Measurements from ENCODE around the gene PRTFDC1. TPM values are rescaled to one million over a fixed set of nuclear protein-coding genes. Genes with fewer than 3 reads are reported as not detected.

The PRTFDC1 gene
- total and polyA plus RNA-seq, 2 of the 13 experiments (the other 11 are each of a cell fraction or from before 2014, with no cell fraction given): not detected

- TF ChIP-seq ZNF382 (CRISPR knock-in tag; IDR thresholded peaks at IDR 0.05; ENCODE audit: borderline replicate concordance) (no peak), BCLAF1 (IDR thresholded peaks at IDR 0.05) (no peak), ZNF572 (CRISPR knock-in tag; IDR thresholded peaks at IDR 0.05) (no peak), PHF8 (CRISPR knock-in tag; IDR thresholded peaks at IDR 0.05) (no peak), HBP1 (CRISPR knock-in tag; IDR thresholded peaks at IDR 0.05; ENCODE audit: low read depth) (no peak), ZFP37 (CRISPR knock-in tag; IDR thresholded peaks at IDR 0.05; ENCODE audit: borderline replicate concordance) (no peak), RERE (CRISPR knock-in tag; IDR thresholded peaks at IDR 0.05; ENCODE audit: low read depth) (no peak), ZNF75D (CRISPR knock-in tag; IDR thresholded peaks at IDR 0.05; ENCODE audit: borderline replicate concordance) (no peak), ZNF232 (CRISPR knock-in tag; IDR thresholded peaks at IDR 0.05; ENCODE audit: borderline replicate concordance) (no peak)
- TF ChIP-seq, protein P1, sequence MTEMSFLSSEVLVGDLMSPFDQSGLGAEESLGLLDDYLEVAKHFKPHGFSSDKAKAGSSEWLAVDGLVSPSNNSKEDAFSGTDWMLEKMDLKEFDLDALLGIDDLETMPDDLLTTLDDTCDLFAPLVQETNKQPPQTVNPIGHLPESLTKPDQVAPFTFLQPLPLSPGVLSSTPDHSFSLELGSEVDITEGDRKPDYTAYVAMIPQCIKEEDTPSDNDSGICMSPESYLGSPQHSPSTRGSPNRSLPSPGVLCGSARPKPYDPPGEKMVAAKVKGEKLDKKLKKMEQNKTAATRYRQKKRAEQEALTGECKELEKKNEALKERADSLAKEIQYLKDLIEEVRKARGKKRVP (CRISPR knock-in tag; IDR thresholded peaks at IDR 0.05): no peak
- H3K79me2 ChIP-seq (ENCODE audit: insufficient read depth, low read length): no peaks in the 10 kb centered on the region
- H3K9me3 ChIP-seq (ENCODE audit: low read length): no peaks in the 10 kb centered on the region
- H3K4me2 ChIP-seq (ENCODE audit: low read depth, low read length): no peak overlapping the region
- H4K20me1 ChIP-seq (ENCODE audit: insufficient read depth, low read length): no peaks in the 10 kb centered on the region
- whole genome bisulfite sequencing (ENCODE audit: low lambda C conversion rate): 23% methylated on average over 4 of the region's 4 CpGs
- H3K4me1 ChIP-seq (ENCODE audit: insufficient read depth, low read length): no peaks in the 10 kb centered on the region
- ATAC-seq: no peak
- no peak overlapping the region for H3K4me3 ChIP-seq (replicated peaks in 1 of 3; ENCODE audit: insufficient read depth in 1 of 3, low read depth in 2 of 3, low read length in 3 of 3)
- H3K9ac ChIP-seq (ENCODE audit: insufficient read depth, low read depth, low read length): no peak overlapping the region
- H3K27me3 ChIP-seq (ENCODE audit: control insufficient read depth in 1 of 2, insufficient read depth in 2 of 2, low read length in 2 of 2): no peaks in the 10 kb centered on the region; a peak in 1 of 5 replicates
- intact Hi-C loops (cut with micrococcal nuclease; ENCODE audit: unreplicated experiment) (no loop called here), in situ Hi-C loops (cut with HindIII; ENCODE audit: extremely low pct_ligation_motif_present, low pct_unique_long_range_greater_than_20kb) (no loop called here)
- H3K27ac ChIP-seq (ENCODE audit: extremely low read length, insufficient read depth, low read length): no peak overlapping the region
- H2AFZ ChIP-seq (ENCODE audit: low read length): no peak overlapping the region
- no peak for FAIRE-seq
- CTCF ChIA-PET (ENCODE audit: low intra/inter-chr PET ratio, low total read pairs): no interaction called here
- no peak for DNase-seq (ENCODE audit: low spot score)
- BruUV-seq (replicated peaks): no TSS peak
- H3K36me3 ChIP-seq (replicated peaks in 1 of 2; ENCODE audit: control insufficient read depth in 1 of 2, insufficient read depth in 2 of 2, low read length in 2 of 2): no peaks in the 10 kb centered on the region
- POLR2A ChIA-PET: no interaction called here
Measured at GRCh38 chr10:24929904-24930303, 22.5 kb downstream of the PRTFDC1 start.
